Stimulated activated CD4-positive, alpha-beta T cell treated with anti-CD3 and anti-CD28 coated beads, Interleukin-2, amount 100 ng/mL, for 4 hours (primary cell): ENCODE results near the gene NMUR1.

Experiments used
- DNase-seq: peaks from one replicate; pipeline ENCODE4 v3.0.0-alpha.2; 2020; ENCODE audit warnings: low read depth

NMUR1 gene

GRCh38 chr2:231554327-231554726, 24.1 kb upstream of the NMUR1 start:
- no peak for DNase-seq

GRCh38 chr2:231552752-231553151, 22.5 kb upstream of the NMUR1 start:
- no peak for DNase-seq

GRCh38 chr2:231549446-231550239, 19.4 kb upstream of the NMUR1 start:
- DNase-seq = no peak

GRCh38 chr2:231548752-231549151, 18.5 kb upstream of the NMUR1 start:
- no peak for DNase-seq

- DNase-seq = no peak
Measured at GRCh38 chr2:231547315-231548110, 17.3 kb upstream of the NMUR1 start.

GRCh38 chr2:231546014-231546715, 15.9 kb upstream of the NMUR1 start:
- DNase-seq = no peak

GRCh38 chr2:231545105-231545902, 15.1 kb upstream of the NMUR1 start:
- DNase-seq = no peak

- DNase-seq = no peak
Measured at GRCh38 chr2:231542136-231542535, 11.9 kb upstream of the NMUR1 start.

- DNase-seq = no peak
Measured at GRCh38 chr2:231541645-231542044, 11.4 kb upstream of the NMUR1 start.

GRCh38 chr2:231539991-231540390, 9.7 kb upstream of the NMUR1 start:
- DNase-seq = no peak

- no peak for DNase-seq
Measured at GRCh38 chr2:231535961-231536360, 5.7 kb upstream of the NMUR1 start.

- no peak for DNase-seq
Measured at GRCh38 chr2:231533777-231534125, 3.5 kb upstream of the NMUR1 start.

GRCh38 chr2:231533086-231533776, 3.0 kb upstream of the NMUR1 start:
- DNase-seq = no peak

GRCh38 chr2:231532756-231533035, 2.5 kb upstream of the NMUR1 start:
- DNase-seq = no peak

GRCh38 chr2:231531883-231532755, 1.9 kb upstream of the NMUR1 start:
- DNase-seq = no peak

GRCh38 chr2:231531466-231531865, 1.2 kb upstream of the NMUR1 start:
- DNase-seq = no peak

- DNase-seq = no peak
Measured at GRCh38 chr2:231528636-231529030, 1.6 kb downstream of the NMUR1 start.

GRCh38 chr2:231527955-231528635, 2.1 kb downstream of the NMUR1 start:
- no peak for DNase-seq

GRCh38 chr2:231527091-231527395, 3.2 kb downstream of the NMUR1 start:
- no peak for DNase-seq
